OCI-LY7 (cell line): ENCODE results near the gene HDHD5. TPM values are rescaled to one million over a fixed set of nuclear protein-coding genes. Genes with fewer than 3 reads are reported as not detected.

Experiments used
- BruUV-seq: library from RNA; stranded (reverse); fragments of 400-500 nt; replicated peaks from 2 replicates; lab custom pipeline; 2021; lab: Mats Ljungman, UMichigan
- CTCF ChIA-PET: fragments of 300-600 bp; sonication (Branson Sonifier 250); formaldehyde crosslinking; loops from one replicate; lab custom pipeline; 2022; ENCODE audit warnings: antibody characterized with exemption; ENCODE audit not compliant: unreplicated experiment; lab: Charles Lee
- POLR2A ChIA-PET: fragments of 300-600 bp; sonication (Branson Sonifier 250); formaldehyde crosslinking; loops from one replicate; lab custom pipeline; 2022; ENCODE audit warnings: antibody characterized with exemption; lab: Charles Lee
- DNase-seq: peaks from one replicate; pipeline ENCODE4 v3.0.0-alpha.2; 2015; ENCODE audit warnings: low spot score
- H2AFZ ChIP-seq: fragments of 200-600 bp; sonication (generic), shearing (Covaris generic); 2 replicates; pipeline ENCODE4 v1.6.1; 2014; ENCODE audit warnings: mild to moderate bottlenecking, antibody characterized with exemption, low read length, moderate library complexity
- H3K27ac ChIP-seq: fragments of 200-600 bp; sonication (generic); 2 replicates; pipeline ENCODE4 v1.5.1; 2014; ENCODE audit warnings: mixed run types, low read depth, mild to moderate bottlenecking, moderate library complexity, low read length, inconsistent platforms; ENCODE audit not compliant: poor library complexity, severe bottlenecking
- H3K36me3 ChIP-seq: fragments of 200-600 bp; sonication (generic); 2 replicates; pipeline ENCODE4 v1.6.1; 2014; ENCODE audit warnings: mild to moderate bottlenecking, antibody characterized with exemption, low read length, moderate library complexity, mixed read lengths; ENCODE audit not compliant: insufficient read depth
- H3K4me1 ChIP-seq: fragments of 200-600 bp; sonication (generic); 2 replicates; pipeline ENCODE4 v1.5.1; 2014; ENCODE audit warnings: mild to moderate bottlenecking, low read length; ENCODE audit not compliant: insufficient read depth, poor library complexity, severe bottlenecking
- H3K4me2 ChIP-seq: fragments of 200-600 bp; sonication (generic); 2 replicates; pipeline ENCODE4 v1.6.1; 2014; ENCODE audit warnings: mild to moderate bottlenecking, low read length
- H3K4me3 ChIP-seq: fragments of 200-600 bp; sonication (generic); 2 replicates; pipeline ENCODE4 v1.5.1; 2014; ENCODE audit warnings: mild to moderate bottlenecking, low read depth, low read length; ENCODE audit not compliant: poor library complexity, severe bottlenecking
- H3K79me2 ChIP-seq: fragments of 200-600 bp; sonication (generic); 2 replicates; pipeline ENCODE4 v1.6.1; 2016; ENCODE audit warnings: low read depth, mild to moderate bottlenecking, low read length, moderate library complexity, mixed read lengths; ENCODE audit not compliant: insufficient read depth
- H3K9me2 ChIP-seq: fragments of 200-600 bp; sonication (generic); 2 replicates; pipeline ENCODE4 v1.6.1; 2016; ENCODE audit warnings: mild to moderate bottlenecking, low read length, mixed read lengths; ENCODE audit not compliant: insufficient read depth
- H3K9me3 ChIP-seq: fragments of 200-600 bp; sonication (generic); 2 replicates; pipeline ENCODE4 v1.6.1; 2014; ENCODE audit warnings: mild to moderate bottlenecking, mixed run types, low read length, mixed read lengths
- H4K20me1 ChIP-seq: fragments of 200-600 bp; sonication (generic); 2 replicates; pipeline ENCODE4 v1.6.1; 2014; ENCODE audit warnings: mild to moderate bottlenecking, antibody characterized with exemption, low read length, moderate library complexity, mixed read lengths; ENCODE audit not compliant: insufficient read depth
- EZH2phosphoT487 ChIP-seq: fragments of 200-600 bp; sonication (generic); IDR thresholded peaks from 2 replicates; pipeline ENCODE4 v1.6.1; 2018; ENCODE audit warnings: low read depth, borderline replicate concordance, mild to moderate bottlenecking, mixed run types, antibody characterized with exemption, low read length, moderate library complexity, mixed read lengths
- intact Hi-C: fragments of 100-400 bp; cut with micrococcal nuclease; formaldehyde crosslinking; loops from one replicate; pipeline ENCODE4 v1.10.0; 2022; ENCODE audit not compliant: unreplicated experiment
- total RNA-seq, 2 experiments: library from RNA; depleted of rRNA in 1 of 2; stranded (reverse); fragments of >200 nt in 1 of 2; shearing (Covaris generic) in 1 of 2; gene quantifications; 2 replicates each; pipeline ENCODE4 v1.2.3, GENCODE V29; 2014 to 2022
- TF ChIP-seq, protein P1 (sequence below): fragments of 200-600 bp; sonication (generic); conservative IDR thresholded peaks from 2 replicates; pipeline ENCODE4 v1.5.1; 2014; ENCODE audit warnings: mild to moderate bottlenecking, antibody characterized with exemption, low read length, moderate library complexity, mixed read lengths

Gene HDHD5
- total RNA-seq, 2 experiments from 2014 or later, result 77.4 to 84.6 TPM

DNA sequence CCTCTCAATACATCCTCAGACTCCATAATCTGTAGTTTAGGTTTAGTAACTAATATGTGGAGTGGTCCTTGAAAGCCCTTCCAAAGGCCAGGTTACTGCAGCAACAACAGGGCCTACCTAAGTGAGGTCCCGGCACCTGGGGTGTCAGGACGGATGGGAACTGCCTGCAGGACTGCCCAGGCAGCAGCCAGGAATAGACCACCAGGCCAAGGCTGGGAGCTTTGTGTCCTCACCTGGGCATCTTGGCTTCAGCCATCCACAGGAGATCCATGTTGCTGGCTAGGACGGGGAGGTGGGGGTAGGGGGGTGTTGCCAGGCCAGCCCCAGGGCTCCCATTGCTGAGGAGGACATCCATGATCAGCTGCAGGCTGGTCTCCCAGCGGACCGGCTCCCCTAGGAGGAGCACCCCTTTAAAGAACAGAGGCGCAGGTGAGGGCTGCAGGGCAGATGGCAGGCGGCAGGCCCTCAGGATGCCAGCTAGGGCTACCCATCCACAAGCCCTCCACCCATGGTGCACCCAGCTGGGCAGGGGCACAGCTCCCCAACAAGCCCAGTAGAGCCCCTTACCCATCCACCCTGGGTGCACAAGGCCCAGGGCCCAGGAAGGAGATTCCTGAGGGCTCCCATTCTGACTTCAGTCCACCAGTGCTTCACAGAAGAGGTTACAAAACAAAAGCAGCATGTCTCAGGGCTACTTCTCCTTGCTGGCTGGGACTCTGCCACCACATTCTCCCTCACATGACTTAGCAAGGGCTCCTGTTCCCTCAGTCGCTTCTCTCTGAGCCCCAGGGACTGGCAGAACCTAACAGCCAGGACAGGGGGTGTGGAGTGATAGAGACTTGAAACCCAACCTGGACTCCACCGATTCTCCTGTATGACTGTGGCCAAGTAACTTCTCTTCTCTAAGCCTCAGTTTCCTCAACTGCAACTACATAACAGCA is 18.0 kb downstream of the HDHD5 start:
- TF ChIP-seq, protein P1, sequence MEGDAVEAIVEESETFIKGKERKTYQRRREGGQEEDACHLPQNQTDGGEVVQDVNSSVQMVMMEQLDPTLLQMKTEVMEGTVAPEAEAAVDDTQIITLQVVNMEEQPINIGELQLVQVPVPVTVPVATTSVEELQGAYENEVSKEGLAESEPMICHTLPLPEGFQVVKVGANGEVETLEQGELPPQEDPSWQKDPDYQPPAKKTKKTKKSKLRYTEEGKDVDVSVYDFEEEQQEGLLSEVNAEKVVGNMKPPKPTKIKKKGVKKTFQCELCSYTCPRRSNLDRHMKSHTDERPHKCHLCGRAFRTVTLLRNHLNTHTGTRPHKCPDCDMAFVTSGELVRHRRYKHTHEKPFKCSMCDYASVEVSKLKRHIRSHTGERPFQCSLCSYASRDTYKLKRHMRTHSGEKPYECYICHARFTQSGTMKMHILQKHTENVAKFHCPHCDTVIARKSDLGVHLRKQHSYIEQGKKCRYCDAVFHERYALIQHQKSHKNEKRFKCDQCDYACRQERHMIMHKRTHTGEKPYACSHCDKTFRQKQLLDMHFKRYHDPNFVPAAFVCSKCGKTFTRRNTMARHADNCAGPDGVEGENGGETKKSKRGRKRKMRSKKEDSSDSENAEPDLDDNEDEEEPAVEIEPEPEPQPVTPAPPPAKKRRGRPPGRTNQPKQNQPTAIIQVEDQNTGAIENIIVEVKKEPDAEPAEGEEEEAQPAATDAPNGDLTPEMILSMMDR, result no peak
- no peak for TF ChIP-seq EZH2phosphoT487
- Histone ChIP-seq H3K4me1 (no peaks in the 10 kb centered on the region), H3K79me2 (no peaks in the 10 kb centered on the region), H3K4me2 (no peak overlapping the region), H3K27ac (no peak overlapping the region), H4K20me1 (no peaks in the 10 kb centered on the region), H3K36me3 (peaks cover 86% of the 10 kb centered on the region), H2AFZ (no peak overlapping the region), H3K9me3 (no peaks in the 10 kb centered on the region), H3K9me2 (no peaks in the 10 kb centered on the region), H3K4me3 (no peak overlapping the region)
- DNase-seq, result no peak
- ChIA-PET CTCF (no interaction called here), POLR2A (no interaction called here)
- intact Hi-C loops, result no loop called here
- BruUV-seq, result no TSS peak

DNA sequence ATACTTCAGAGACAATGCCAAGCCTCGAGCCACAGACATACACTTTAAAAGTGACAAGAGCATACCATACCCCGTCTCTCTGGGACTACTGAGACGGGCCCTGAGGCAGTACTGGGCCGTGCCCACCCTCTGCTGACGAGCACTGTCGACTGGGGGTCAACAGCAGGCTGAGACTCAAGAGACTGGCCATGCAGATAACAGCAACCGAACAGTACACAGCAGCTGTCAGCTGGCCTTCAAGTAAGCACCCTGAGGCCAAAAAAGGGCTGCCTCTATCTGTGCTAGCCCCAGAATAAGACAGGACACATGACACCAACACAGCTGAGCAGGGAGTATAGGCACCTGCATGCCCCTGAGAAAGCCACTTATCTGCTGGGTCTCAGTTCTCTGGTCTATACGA is 19.1 kb downstream of the HDHD5 start:
- Histone ChIP-seq H3K79me2 (no peaks in the 10 kb centered on the region), H3K9me2 (no peaks in the 10 kb centered on the region), H3K36me3 (peaks cover 79% of the 10 kb centered on the region), H3K27ac (no peak overlapping the region), H3K4me1 (no peaks in the 10 kb centered on the region), H2AFZ (no peak overlapping the region), H4K20me1 (no peaks in the 10 kb centered on the region), H3K9me3 (no peaks in the 10 kb centered on the region), H3K4me2 (no peak overlapping the region), H3K4me3 (no peak overlapping the region)
- BruUV-seq, result no TSS peak
- CTCF ChIA-PET, result no interaction called here
- intact Hi-C loops, result no loop called here
- no peak for TF ChIP-seq EZH2phosphoT487
- TF ChIP-seq, protein P1, result no peak
- POLR2A ChIA-PET, result interaction anchor here (2.0 kb wide), 1 partner anchor 11 kb away, joined by 4 read pairs; no protein-coding TSS in a partner anchor
- DNase-seq, result no peak

DNA sequence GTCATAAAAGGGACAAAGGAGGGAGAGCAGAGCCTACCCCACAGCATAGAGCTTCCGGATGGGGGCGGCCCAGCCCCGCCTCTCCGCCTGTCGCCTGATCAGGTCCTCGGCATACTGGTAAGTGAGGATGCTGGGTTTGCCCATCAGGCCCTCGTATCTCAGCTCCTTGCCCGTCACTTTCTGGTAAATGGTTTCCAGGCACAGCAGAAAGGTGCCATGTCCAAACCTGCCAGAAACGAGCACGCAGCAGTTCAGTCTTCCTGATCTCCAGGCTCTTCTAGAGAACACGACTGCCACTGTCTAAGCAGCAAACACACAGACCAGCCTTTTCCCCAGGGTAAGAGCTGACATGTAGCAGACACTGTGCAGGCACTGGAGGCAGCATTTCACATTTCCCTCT is 20.6 kb downstream of the HDHD5 start:
- Histone ChIP-seq H3K4me2 (no peak overlapping the region), H3K27ac (no peak overlapping the region), H3K79me2 (no peaks in the 10 kb centered on the region), H3K4me3 (no peak overlapping the region), H2AFZ (no peak overlapping the region), H3K36me3 (peaks cover 66% of the 10 kb centered on the region), H3K9me3 (no peaks in the 10 kb centered on the region), H3K4me1 (no peaks in the 10 kb centered on the region), H4K20me1 (no peaks in the 10 kb centered on the region), H3K9me2 (no peaks in the 10 kb centered on the region)
- no TSS peak for BruUV-seq
- CTCF ChIA-PET, result no interaction called here
- POLR2A ChIA-PET, result interaction anchor here (2.0 kb wide), 1 partner anchor 12 kb away, joined by 4 read pairs; no protein-coding TSS in a partner anchor
- TF ChIP-seq EZH2phosphoT487, result no peak
- TF ChIP-seq, protein P1, result no peak
- DNase-seq, result no peak
- intact Hi-C loops, result no loop called here
